Suprapubic skin (tissue), 4 donors: ENCODE results near the gene DGKE. TPM values are rescaled to one million over a fixed set of nuclear protein-coding genes. Genes with fewer than 3 reads are reported as not detected.

Experiments
- DNase-seq, 2 donors: peaks; one replicate each; pipeline ENCODE4 v3.0.0-alpha.2; 2019; ENCODE audit warnings: low spot score in 2 of 2
- H3K27ac ChIP-seq: fragments of 200-600 bp; sonication (generic); one replicate; pipeline ENCODE4 v1.5.1; 2019
- H3K27me3 ChIP-seq: fragments of 200-600 bp; sonication (generic); one replicate; pipeline ENCODE4 v1.5.1; 2019
- H3K36me3 ChIP-seq: fragments of 200-600 bp; sonication (generic); one replicate; pipeline ENCODE4 v1.5.1; 2019
- H3K4me1 ChIP-seq: fragments of 200-600 bp; sonication (generic); one replicate; pipeline ENCODE4 v1.5.1; 2019
- H3K4me3 ChIP-seq: fragments of 200-600 bp; sonication (generic); one replicate; pipeline ENCODE4 v1.5.1; 2019; ENCODE audit warnings: mild to moderate bottlenecking
- H3K9me3 ChIP-seq: fragments of 200-600 bp; sonication (generic); one replicate; pipeline ENCODE4 v1.5.1; 2019
- CTCF ChIP-seq, 2 donors: fragments of 200-600 bp in 1 of 2; fragments of 450-650 bp in 1 of 2; sonication (generic) in 1 of 2; IDR thresholded peaks; one replicate each; pipeline ENCODE4 v1.5.1; 2016 to 2019; ENCODE audit warnings: antibody characterized with exemption in 2 of 2, mild to moderate bottlenecking in 1 of 2, moderate library complexity in 1 of 2
- EP300 ChIP-seq: sonication (generic); formaldehyde crosslinking; IDR thresholded peaks from one replicate; pipeline ENCODE4 v1.6.1; 2017; ENCODE audit warnings: antibody characterized with exemption
- POLR2A ChIP-seq, 2 donors: fragments of 450-650 bp; IDR thresholded peaks; one replicate each; pipeline ENCODE4 v1.6.1; 2017; ENCODE audit warnings: antibody characterized with exemption in 2 of 2, mild to moderate bottlenecking in 2 of 2, moderate library complexity in 2 of 2
- POLR2AphosphoS5 ChIP-seq, 3 donors: sonication (generic); formaldehyde crosslinking; IDR thresholded peaks; one replicate each; pipeline ENCODE4 v1.6.1; 2017; ENCODE audit warnings: antibody characterized with exemption in 3 of 3
- WGBS: methylation state at CpG from one replicate; pipeline ENCODE4 v1.1.5; 2018; 5-methylcytosine and 5-hydroxymethylcytosine counted together
- total RNA-seq, 4 donors: library from RNA; depleted of rRNA; stranded (reverse); fragments of >200 nt; gene quantifications; one replicate each; pipeline ENCODE4 v1.1.0, GENCODE V29; 2016

The DGKE gene
- total RNA-seq, 4 donors from 2014 or later: 3.4 to 7.7 (median 5.9) TPM

- no peak for TF ChIP-seq POLR2A (IDR thresholded peaks at IDR 0.05)
- TF ChIP-seq POLR2AphosphoS5 (IDR thresholded peaks at IDR 0.05): no peak
- no peak for TF ChIP-seq CTCF (IDR thresholded peaks at IDR 0.05)
- no peak for TF ChIP-seq EP300
- WGBS: 79% methylated on average over 6 of the region's 6 CpGs
- Histone ChIP-seq H3K27ac (no peak overlapping the region), H3K4me1 (peaks cover 7% of the 10 kb centered on the region), H3K4me3 (no peak overlapping the region), H3K27me3 (no peaks in the 10 kb centered on the region), H3K9me3 (no peaks in the 10 kb centered on the region), H3K36me3 (no peaks in the 10 kb centered on the region)
- DNase-seq: no peak
Measured at GRCh38 chr17:56815711-56816110, 18.2 kb upstream of the DGKE start.

GRCh38 chr17:56817066-56817465, 16.9 kb upstream of the DGKE start:
- no peaks in the 10 kb centered on the region for H3K27me3 ChIP-seq
- TF ChIP-seq POLR2A (IDR thresholded peaks at IDR 0.05) (no peak), EP300 (no peak), POLR2AphosphoS5 (IDR thresholded peaks at IDR 0.05) (no peak), CTCF (IDR thresholded peaks at IDR 0.05) (no peak)
- no peaks in the 10 kb centered on the region for H3K36me3 ChIP-seq
- no peak overlapping the region for H3K27ac ChIP-seq
- H3K4me3 ChIP-seq: no peak overlapping the region
- peaks cover 7% of the 10 kb centered on the region for H3K4me1 ChIP-seq
- no peak for DNase-seq
- no peaks in the 10 kb centered on the region for H3K9me3 ChIP-seq

- 90% methylated on average over 2 of the region's 2 CpGs for WGBS
- DNase-seq: no peak
- TF ChIP-seq EP300 (no peak), CTCF (IDR thresholded peaks at IDR 0.05) (no peak), POLR2A (IDR thresholded peaks at IDR 0.05) (no peak), POLR2AphosphoS5 (IDR thresholded peaks at IDR 0.05) (no peak)
- H3K27ac ChIP-seq: no peak overlapping the region
- H3K4me1 ChIP-seq: peaks cover 7% of the 10 kb centered on the region
- no peak overlapping the region for H3K4me3 ChIP-seq
- no peaks in the 10 kb centered on the region for H3K9me3 ChIP-seq
- no peaks in the 10 kb centered on the region for H3K36me3 ChIP-seq
- no peaks in the 10 kb centered on the region for H3K27me3 ChIP-seq
Measured at GRCh38 chr17:56819030-56819429, 14.9 kb upstream of the DGKE start.

GRCh38 chr17:56819431-56820145, 14.4 kb upstream of the DGKE start:
- Histone ChIP-seq H3K9me3 (no peaks in the 10 kb centered on the region), H3K27ac (no peak overlapping the region), H3K4me3 (no peak overlapping the region), H3K27me3 (no peaks in the 10 kb centered on the region), H3K36me3 (no peaks in the 10 kb centered on the region), H3K4me1 (peaks cover 7% of the 10 kb centered on the region)
- TF ChIP-seq CTCF (IDR thresholded peaks at IDR 0.05) (peak; percentile 66 to 84), POLR2AphosphoS5 (IDR thresholded peaks at IDR 0.05) (no peak)
- WGBS: 20% methylated on average over 14 of the region's 14 CpGs
- peak; percentile 49 to 76 for DNase-seq

- H3K4me1 ChIP-seq: peaks cover 7% of the 10 kb centered on the region
- no peaks in the 10 kb centered on the region for H3K27me3 ChIP-seq
- H3K4me3 ChIP-seq: no peak overlapping the region
- 80% methylated on average over 10 of the region's 10 CpGs for WGBS
- no peaks in the 10 kb centered on the region for H3K36me3 ChIP-seq
- H3K9me3 ChIP-seq: no peaks in the 10 kb centered on the region
- no peak overlapping the region for H3K27ac ChIP-seq
- TF ChIP-seq POLR2A (IDR thresholded peaks at IDR 0.05): no peak
- no peak for TF ChIP-seq EP300
- no peak for TF ChIP-seq CTCF (IDR thresholded peaks at IDR 0.05)
- DNase-seq: no peak
Measured at GRCh38 chr17:56820207-56820606, 13.7 kb upstream of the DGKE start.
